PFSK-1 (cell line): ENCODE results near the gene ZBTB16.

Source experiments
- FOXP2 ChIP-seq: optimal IDR thresholded peaks from 2 replicates; pipeline ENCODE3; 2011; ENCODE audit warnings: borderline replicate concordance, control low read depth, inconsistent platforms; ENCODE audit not compliant: insufficient read depth; ENCODE audit errors: extremely low read length, extremely low read depth
- POLR2AphosphoS5 ChIP-seq: IDR thresholded peaks from 2 replicates; pipeline ENCODE4 v1.6.1; 2012; ENCODE audit warnings: low read depth, mild to moderate bottlenecking, control low read depth, low read length, moderate library complexity
- SIN3A ChIP-seq: IDR thresholded peaks from 2 replicates; pipeline ENCODE4 v1.6.1; 2012; ENCODE audit warnings: mild to moderate bottlenecking, low read length, moderate library complexity, borderline replicate concordance; ENCODE audit not compliant: insufficient read depth
- TAF1 ChIP-seq: IDR thresholded peaks from 2 replicates; pipeline ENCODE4 v1.6.1; 2012; ENCODE audit warnings: low read length, control low read depth, borderline replicate concordance; ENCODE audit not compliant: insufficient read depth
- TF ChIP-seq, protein P1 (sequence below), 2 experiments: IDR thresholded peaks; 2 replicates each; pipeline versions ENCODE4 v1.6.1 to v1.8.0; 2011 to 2012; ENCODE audit warnings: low read depth in 2 of 2, low read length in 2 of 2, control low read depth in 1 of 2, inconsistent platforms in 1 of 2, mild to moderate bottlenecking in 1 of 2, moderate library complexity in 1 of 2; ENCODE audit not compliant: insufficient read depth in 1 of 2

The ZBTB16 gene

GRCh38 chr11:114237321-114238280, 178.1 kb downstream of the ZBTB16 start:
- no peak for TF ChIP-seq SIN3A
- TF ChIP-seq, protein P1, sequence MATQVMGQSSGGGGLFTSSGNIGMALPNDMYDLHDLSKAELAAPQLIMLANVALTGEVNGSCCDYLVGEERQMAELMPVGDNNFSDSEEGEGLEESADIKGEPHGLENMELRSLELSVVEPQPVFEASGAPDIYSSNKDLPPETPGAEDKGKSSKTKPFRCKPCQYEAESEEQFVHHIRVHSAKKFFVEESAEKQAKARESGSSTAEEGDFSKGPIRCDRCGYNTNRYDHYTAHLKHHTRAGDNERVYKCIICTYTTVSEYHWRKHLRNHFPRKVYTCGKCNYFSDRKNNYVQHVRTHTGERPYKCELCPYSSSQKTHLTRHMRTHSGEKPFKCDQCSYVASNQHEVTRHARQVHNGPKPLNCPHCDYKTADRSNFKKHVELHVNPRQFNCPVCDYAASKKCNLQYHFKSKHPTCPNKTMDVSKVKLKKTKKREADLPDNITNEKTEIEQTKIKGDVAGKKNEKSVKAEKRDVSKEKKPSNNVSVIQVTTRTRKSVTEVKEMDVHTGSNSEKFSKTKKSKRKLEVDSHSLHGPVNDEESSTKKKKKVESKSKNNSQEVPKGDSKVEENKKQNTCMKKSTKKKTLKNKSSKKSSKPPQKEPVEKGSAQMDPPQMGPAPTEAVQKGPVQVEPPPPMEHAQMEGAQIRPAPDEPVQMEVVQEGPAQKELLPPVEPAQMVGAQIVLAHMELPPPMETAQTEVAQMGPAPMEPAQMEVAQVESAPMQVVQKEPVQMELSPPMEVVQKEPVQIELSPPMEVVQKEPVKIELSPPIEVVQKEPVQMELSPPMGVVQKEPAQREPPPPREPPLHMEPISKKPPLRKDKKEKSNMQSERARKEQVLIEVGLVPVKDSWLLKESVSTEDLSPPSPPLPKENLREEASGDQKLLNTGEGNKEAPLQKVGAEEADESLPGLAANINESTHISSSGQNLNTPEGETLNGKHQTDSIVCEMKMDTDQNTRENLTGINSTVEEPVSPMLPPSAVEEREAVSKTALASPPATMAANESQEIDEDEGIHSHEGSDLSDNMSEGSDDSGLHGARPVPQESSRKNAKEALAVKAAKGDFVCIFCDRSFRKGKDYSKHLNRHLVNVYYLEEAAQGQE (IDR thresholded peaks at IDR 0.05; ENCODE audit: insufficient read depth in 1 of 2, low read depth in 2 of 2, low read length in 2 of 2): no peak
- no peak for TF ChIP-seq POLR2AphosphoS5
- no peak for TF ChIP-seq TAF1
- TF ChIP-seq FOXP2: no peak

DNA sequence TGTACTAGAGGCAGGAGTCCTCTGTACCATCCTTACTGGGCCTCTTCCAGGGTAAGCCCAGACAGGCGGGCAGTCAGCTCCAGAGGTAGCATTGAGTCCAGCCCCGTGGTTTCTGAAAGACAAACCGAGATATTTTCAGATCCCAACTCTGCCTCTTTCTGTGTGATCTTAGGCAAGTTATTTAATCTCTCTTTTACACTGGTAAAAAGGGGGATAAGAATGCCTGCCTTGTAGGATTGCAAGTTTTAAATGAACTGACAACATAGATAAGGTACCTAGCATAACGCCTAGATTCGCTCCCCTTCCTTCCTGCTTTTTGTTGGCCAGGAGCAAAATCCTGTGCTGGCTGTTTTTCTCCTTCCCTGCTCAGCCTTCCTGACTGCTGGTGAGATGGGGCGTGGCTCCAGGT, 180.2 kb downstream of the ZBTB16 start:
- no peak for TF ChIP-seq FOXP2
- TF ChIP-seq SIN3A: no peak
- TF ChIP-seq, protein P1 (IDR thresholded peaks at IDR 0.05; ENCODE audit: insufficient read depth in 1 of 2, low read depth in 2 of 2, low read length in 2 of 2): no peak
- TF ChIP-seq TAF1: no peak
- no peak for TF ChIP-seq POLR2AphosphoS5

DNA sequence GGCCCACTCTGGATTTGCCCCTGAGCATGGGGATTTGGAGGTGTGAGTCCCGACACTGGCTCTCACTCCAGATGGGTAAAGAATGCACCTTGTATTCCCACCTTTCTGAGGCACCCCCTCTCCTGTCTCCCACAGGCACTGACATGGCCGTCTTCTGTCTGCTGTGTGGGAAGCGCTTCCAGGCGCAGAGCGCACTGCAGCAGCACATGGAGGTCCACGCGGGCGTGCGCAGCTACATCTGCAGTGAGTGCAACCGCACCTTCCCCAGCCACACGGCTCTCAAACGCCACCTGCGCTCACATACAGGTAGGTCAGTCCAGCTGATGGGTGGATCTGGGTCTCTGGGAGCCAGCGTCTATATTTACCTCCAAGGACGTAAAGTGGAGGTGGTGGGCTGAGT, 182.5 kb downstream of the ZBTB16 start:
- TF ChIP-seq, protein P1 (IDR thresholded peaks at IDR 0.05; ENCODE audit: insufficient read depth in 1 of 2, low read depth in 2 of 2, low read length in 2 of 2): no peak
- TF ChIP-seq TAF1: no peak
- no peak for TF ChIP-seq SIN3A
- no peak for TF ChIP-seq FOXP2
- no peak for TF ChIP-seq POLR2AphosphoS5

- TF ChIP-seq TAF1: no peak
- TF ChIP-seq, protein P1 (IDR thresholded peaks at IDR 0.05; ENCODE audit: insufficient read depth in 1 of 2, low read depth in 2 of 2, low read length in 2 of 2): no peak
- TF ChIP-seq FOXP2: no peak
- TF ChIP-seq SIN3A: no peak
- no peak for TF ChIP-seq POLR2AphosphoS5
Measured at GRCh38 chr11:114243461-114244372, 184.2 kb downstream of the ZBTB16 start.
